GM23248 (cell line): Measurements from ENCODE around the gene ANKRD11. TPM values are rescaled to one million over a fixed set of nuclear protein-coding genes. Genes with fewer than 3 reads are reported as not detected.
"Not testable (repeated sequence)": the region's sequence is repeated elsewhere in the genome, so short reads cannot be mapped to it uniquely, and the experiment has no call there.

Source experiments
- DNase-seq: peaks from one replicate; pipeline ENCODE4 v3.0.0-alpha.2; 2015
- H2AFZ ChIP-seq: fragments of 200-600 bp; sonication (generic); 2 replicates; pipeline ENCODE4 v1.6.1; 2016; ENCODE audit warnings: antibody characterized with exemption
- H3F3A ChIP-seq: fragments of 200-600 bp; sonication (generic); 2 replicates; pipeline ENCODE4 v1.6.1; 2016; ENCODE audit warnings: mild to moderate bottlenecking, antibody characterized with exemption, mixed run types; ENCODE audit not compliant: insufficient read depth
- H3K27ac ChIP-seq: fragments of 200-600 bp; sonication (generic); 2 replicates; pipeline ENCODE4 v1.5.1; 2016; ENCODE audit warnings: mild to moderate bottlenecking
- H3K27me3 ChIP-seq: fragments of 200-600 bp; sonication (generic); replicated peaks from 2 replicates; pipeline ENCODE4 v1.6.1; 2016; ENCODE audit warnings: mild to moderate bottlenecking; ENCODE audit not compliant: insufficient read depth
- H3K36me3 ChIP-seq: fragments of 200-600 bp; sonication (generic); 2 replicates; pipeline ENCODE4 v1.6.1; 2016; ENCODE audit warnings: low read depth, mild to moderate bottlenecking
- H3K4me1 ChIP-seq: fragments of 200-600 bp; sonication (generic); 2 replicates; pipeline ENCODE4 v1.6.1; 2016; ENCODE audit warnings: mild to moderate bottlenecking; ENCODE audit not compliant: insufficient read depth
- H3K4me2 ChIP-seq: fragments of 200-600 bp; sonication (generic); one replicate; pipeline ENCODE4 v1.6.1; 2016; ENCODE audit warnings: mild to moderate bottlenecking; ENCODE audit not compliant: unreplicated experiment
- H3K4me3 ChIP-seq: fragments of 200-600 bp; sonication (generic); 2 replicates; pipeline ENCODE4 v1.5.1; 2016; ENCODE audit warnings: mild to moderate bottlenecking
- H3K79me2 ChIP-seq: fragments of 200-600 bp; sonication (generic); 2 replicates; pipeline ENCODE4 v1.6.1; 2016; ENCODE audit warnings: mild to moderate bottlenecking; ENCODE audit not compliant: insufficient read depth
- H3K9ac ChIP-seq: fragments of 200-600 bp; sonication (generic); 2 replicates; pipeline ENCODE4 v1.6.1; 2016; ENCODE audit warnings: mild to moderate bottlenecking
- H3K9me2 ChIP-seq: fragments of 200-600 bp; sonication (generic); 2 replicates; pipeline ENCODE4 v1.6.1; 2016; ENCODE audit warnings: mixed run types, mild to moderate bottlenecking, moderate library complexity; ENCODE audit not compliant: insufficient read depth
- H3K9me3 ChIP-seq: fragments of 200-600 bp; sonication (generic); one replicate; pipeline ENCODE4 v1.6.1; 2017; ENCODE audit warnings: low read depth
- H4K20me1 ChIP-seq: fragments of 200-600 bp; sonication (generic); 2 replicates; pipeline ENCODE4 v1.6.0; 2016; ENCODE audit not compliant: insufficient read depth
- EZH2 ChIP-seq: fragments of 200-600 bp; sonication (generic); IDR thresholded peaks from 2 replicates; pipeline ENCODE4 v1.6.1; 2018; ENCODE audit warnings: antibody characterized with exemption, mild to moderate bottlenecking; ENCODE audit not compliant: insufficient read depth, poor library complexity, severe bottlenecking
- EZH2phosphoT487 ChIP-seq: fragments of 200-600 bp; sonication (generic); IDR thresholded peaks from 2 replicates; pipeline ENCODE4 v1.6.1; 2018; ENCODE audit warnings: antibody characterized with exemption, moderate library complexity, mild to moderate bottlenecking, low read depth; ENCODE audit not compliant: insufficient read depth
- WGBS, 2 experiments: methylation state at CpG; one replicate each; pipeline ENCODE4 v1.1.6; 2015 to 2017; ENCODE audit warnings: low lambda C conversion rate in 2 of 2, low coverage in 1 of 2; ENCODE audit errors: missing lambda C conversion rate in 2 of 2; 5-methylcytosine and 5-hydroxymethylcytosine counted together
- in situ Hi-C: fragments of 300-500 bp; cut with MboI; formaldehyde crosslinking; loops from 2 replicates; pipeline ENCODE4 v1.15.0; 2020
- polyA plus RNA-seq: library from polyadenylated mRNA; unstranded; fragments of >200 nt; fragmentation: Nextera tagmentation; extraction: Ambion mirVana; gene quantifications from 2 replicates; pipeline ENCODE4 v1.2.1, GENCODE V29; 2016
- total RNA-seq: library from RNA; depleted of rRNA; stranded (reverse); fragments of >200 nt; shearing (Covaris generic); gene quantifications from 2 replicates; pipeline ENCODE4 v1.2.3, GENCODE V29; 2014

ANKRD11 gene
- total and polyA plus RNA-seq, 2 experiments from 2014 or later = 39.3 to 84.7 TPM

DNA sequence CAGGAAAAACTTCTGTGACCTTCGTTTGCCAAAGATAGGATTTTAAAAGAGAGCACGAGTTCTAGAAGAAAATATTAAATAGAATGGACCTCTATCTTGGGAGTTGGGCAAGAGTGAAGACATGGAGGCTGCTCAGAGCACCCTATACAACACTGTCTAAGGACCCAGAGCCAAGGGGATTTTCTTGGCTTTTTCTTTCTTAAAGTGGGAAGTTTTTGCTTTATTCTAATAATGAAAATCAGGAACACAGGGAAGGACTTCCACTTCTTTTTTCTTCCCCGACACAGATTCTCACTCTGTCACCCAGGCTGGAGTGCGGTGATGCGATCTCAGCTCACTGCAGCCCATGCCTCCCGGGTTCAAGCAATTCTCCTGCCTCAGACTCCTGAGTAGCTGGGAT lies 178.7 kb downstream of the ANKRD11 start:
- Histone ChIP-seq H3K79me2 (peaks cover 100% of the 10 kb centered on the region), H4K20me1 (peaks cover 23% of the 10 kb centered on the region), H3K9me3 (no peaks in the 10 kb centered on the region), H3K4me3 (no peak overlapping the region), H3K27ac (no peak overlapping the region), H3K4me1 (peaks cover 15% of the 10 kb centered on the region), H3K36me3 (peaks cover 17% of the 10 kb centered on the region), H3K9ac (no peak overlapping the region), H3K4me2 (no peak overlapping the region), H3K27me3 (no peaks in the 10 kb centered on the region), H2AFZ (no peak overlapping the region), H3F3A (peaks cover 36% of the 10 kb centered on the region), H3K9me2 (no peaks in the 10 kb centered on the region)
- TF ChIP-seq EZH2 = no peak
- no peak for TF ChIP-seq EZH2phosphoT487
- in situ Hi-C loops = no loop called here
- WGBS, 2 experiments = 93 to 94% methylated on average over 6 of the region's 6 CpGs
- DNase-seq = no peak

GRCh38 chr16:89309438-89310122 lies 180.8 kb downstream of the ANKRD11 start:
- Histone ChIP-seq H3K9me3 (no peaks in the 10 kb centered on the region), H4K20me1 (peaks cover 23% of the 10 kb centered on the region), H3K4me2 (no peak overlapping the region), H3K9me2 (no peaks in the 10 kb centered on the region), H3K9ac (no peak overlapping the region), H3F3A (peaks cover 23% of the 10 kb centered on the region), H3K79me2 (peaks cover 90% of the 10 kb centered on the region), H3K27ac (no peak overlapping the region), H2AFZ (no peak overlapping the region), H3K4me3 (no peak overlapping the region), H3K27me3 (no peaks in the 10 kb centered on the region), H3K4me1 (no peaks in the 10 kb centered on the region), H3K36me3 (peaks cover 17% of the 10 kb centered on the region)
- WGBS, 2 experiments = 75% methylated on average over 16 of the region's 16 CpGs
- DNase-seq = no peak
- TF ChIP-seq EZH2phosphoT487 (no peak), EZH2 (no peak)
- in situ Hi-C loops = no loop called here

- WGBS, 2 experiments = 82 to 85% methylated on average over 30 of the region's 30 CpGs
- Histone ChIP-seq H3K9me3 (no peaks in the 10 kb centered on the region), H3K9ac (no peak overlapping the region), H3F3A (peaks cover 20% of the 10 kb centered on the region; the same call in 1 of the 2 replicates), H2AFZ (no peak overlapping the region), H3K27me3 (no peaks in the 10 kb centered on the region), H3K4me1 (no peaks in the 10 kb centered on the region), H4K20me1 (peaks cover 23% of the 10 kb centered on the region), H3K36me3 (peaks cover 20% of the 10 kb centered on the region), H3K4me2 (no peak overlapping the region), H3K4me3 (no peak overlapping the region), H3K79me2 (peaks cover 90% of the 10 kb centered on the region), H3K27ac (no peak overlapping the region), H3K9me2 (no peaks in the 10 kb centered on the region)
- in situ Hi-C loops = no loop called here
- TF ChIP-seq EZH2phosphoT487 = no peak
- no peak for TF ChIP-seq EZH2
- DNase-seq = no peak
These were observed 181.7 kb downstream of the ANKRD11 start for GRCh38 chr16:89308391-89309333.

DNA sequence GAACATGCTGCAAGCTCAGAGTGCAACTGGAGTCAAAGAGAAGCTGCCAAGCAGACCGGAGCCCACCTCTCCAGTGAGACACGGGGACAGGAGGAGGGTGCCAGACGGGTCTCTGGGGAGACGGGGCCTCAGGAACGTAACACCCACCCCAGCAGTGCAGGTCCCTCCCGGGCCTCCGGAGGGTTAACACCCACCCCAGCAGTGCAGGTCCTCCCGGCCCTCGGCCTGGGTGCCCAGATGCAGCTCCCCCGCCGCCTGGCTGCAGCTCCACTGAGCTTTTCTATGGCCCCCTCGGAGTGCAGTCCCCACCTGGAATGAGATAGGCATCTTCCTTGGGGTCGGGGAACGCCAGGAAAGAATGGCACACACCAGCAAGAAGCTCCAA lies 182.9 kb downstream of the ANKRD11 start:
- Histone ChIP-seq H3K4me1 (peaks cover 4% of the 10 kb centered on the region), H3K9me2 (no peaks in the 10 kb centered on the region), H3K9ac (no peak overlapping the region), H3K79me2 (peaks cover 90% of the 10 kb centered on the region), H3K27ac (no peak overlapping the region), H3F3A (peaks cover 26% of the 10 kb centered on the region; the same call in 1 of the 2 replicates), H3K4me2 (no peak overlapping the region), H3K9me3 (no peaks in the 10 kb centered on the region), H3K36me3 (peaks cover 31% of the 10 kb centered on the region), H3K27me3 (no peaks in the 10 kb centered on the region), H4K20me1 (peaks cover 27% of the 10 kb centered on the region), H2AFZ (no peak overlapping the region), H3K4me3 (no peak overlapping the region)
- in situ Hi-C loops = no loop called here
- DNase-seq = no peak
- TF ChIP-seq EZH2phosphoT487 (no peak), EZH2 (no peak)
- WGBS, 2 experiments = 93 to 95% methylated on average over 14 of the region's 14 CpGs

GRCh38 chr16:89306457-89307420 lies 183.6 kb downstream of the ANKRD11 start:
- H3F3A ChIP-seq = peaks cover 28% of the 10 kb centered on the region; the same call in 1 of the 2 replicates
- H3K9me2 ChIP-seq, H3K9ac ChIP-seq, H3K4me3 ChIP-seq, H3K9me3 ChIP-seq, H3K27ac ChIP-seq, in situ Hi-C loops, H2AFZ ChIP-seq, H3K4me2 ChIP-seq, H3K27me3 ChIP-seq, DNase-seq: not testable (repeated sequence)
- peaks cover 89% of the 10 kb centered on the region for H3K79me2 ChIP-seq
- H3K4me1 ChIP-seq = peaks cover 10% of the 10 kb centered on the region
- 95 to 97% methylated on average over 8 to 55 of the region's 69 CpGs for WGBS, 2 experiments
- peaks cover 29% of the 10 kb centered on the region for H4K20me1 ChIP-seq
- peaks cover 31% of the 10 kb centered on the region for H3K36me3 ChIP-seq
